ENCODE results near the gene TSTD2.
"Not testable (repeated sequence)": the region's sequence is repeated elsewhere in the genome, so short reads cannot be mapped to it uniquely, and the experiment has no call there.

The TSTD2 gene

DNA sequence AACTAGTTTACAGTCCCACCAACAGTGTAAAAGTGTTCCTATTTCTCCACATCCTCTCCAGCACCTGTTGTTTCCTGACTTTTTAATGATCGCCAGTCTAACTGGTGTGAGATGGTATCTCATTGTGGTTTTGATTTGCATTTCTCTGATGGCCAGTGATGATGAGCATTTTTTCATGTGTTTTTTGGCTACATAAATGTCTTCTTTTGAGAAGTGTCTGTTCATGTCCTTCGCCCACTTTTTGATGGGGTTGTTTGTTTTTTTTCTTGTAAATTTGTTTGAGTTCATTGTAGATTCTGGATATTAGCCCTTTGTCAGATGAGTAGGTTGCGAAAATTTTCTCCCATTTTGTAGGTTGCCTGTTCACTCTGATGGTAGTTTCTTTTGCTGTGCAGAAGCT lies 51.6 kb downstream of the TSTD2 start:
- not testable (repeated sequence) for H3K36me3 Mint-ChIP-seq; DNase-seq (ENCODE audit: low spot score in 2 of 2); H3K4me3 Mint-ChIP-seq; H3K4me1 Mint-ChIP-seq; H3K27ac Mint-ChIP-seq; H3K9me3 Mint-ChIP-seq; ATAC-seq

DNA sequence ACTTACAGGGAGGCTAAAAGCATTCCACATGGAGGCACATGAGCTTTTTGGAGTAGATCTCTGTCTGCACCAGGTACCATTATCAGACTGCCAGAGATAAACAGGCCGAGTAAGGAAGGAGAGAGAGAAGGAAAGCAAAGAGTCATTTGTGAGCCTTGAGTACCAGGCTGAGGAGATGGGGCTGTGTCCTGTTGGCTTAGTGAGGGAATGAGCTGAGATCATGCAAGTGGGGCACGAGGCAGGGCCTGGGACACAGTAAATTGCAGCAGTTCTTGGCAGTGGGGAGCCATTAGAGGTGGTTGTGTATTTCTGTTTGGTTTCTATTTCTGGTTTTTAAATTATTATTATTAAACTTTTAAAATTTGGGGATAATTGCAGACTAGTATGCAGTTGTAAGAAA lies 53.3 kb downstream of the TSTD2 start:
- no peaks in the 10 kb centered on the region for H3K9me3 Mint-ChIP-seq
- peaks cover 5% of the 10 kb centered on the region for H3K4me1 Mint-ChIP-seq
- H3K4me3 Mint-ChIP-seq, result no peak overlapping the region
- no peak overlapping the region for H3K27ac Mint-ChIP-seq
- H3K36me3 Mint-ChIP-seq, result no peaks in the 10 kb centered on the region
- ATAC-seq (no peak), DNase-seq (ENCODE audit: low spot score in 2 of 2) (no peak)

- Mint-ChIP-seq H3K9me3 (no peaks in the 10 kb centered on the region), H3K4me3 (no peak overlapping the region), H3K4me1 (peaks cover 7% of the 10 kb centered on the region), H3K27ac (no peak overlapping the region), H3K36me3 (no peaks in the 10 kb centered on the region)
- ATAC-seq (no peak), DNase-seq (ENCODE audit: low spot score in 2 of 2) (no peak)
Measured at GRCh38 chr9:97578846-97579245, 54.3 kb downstream of the TSTD2 start.

DNA sequence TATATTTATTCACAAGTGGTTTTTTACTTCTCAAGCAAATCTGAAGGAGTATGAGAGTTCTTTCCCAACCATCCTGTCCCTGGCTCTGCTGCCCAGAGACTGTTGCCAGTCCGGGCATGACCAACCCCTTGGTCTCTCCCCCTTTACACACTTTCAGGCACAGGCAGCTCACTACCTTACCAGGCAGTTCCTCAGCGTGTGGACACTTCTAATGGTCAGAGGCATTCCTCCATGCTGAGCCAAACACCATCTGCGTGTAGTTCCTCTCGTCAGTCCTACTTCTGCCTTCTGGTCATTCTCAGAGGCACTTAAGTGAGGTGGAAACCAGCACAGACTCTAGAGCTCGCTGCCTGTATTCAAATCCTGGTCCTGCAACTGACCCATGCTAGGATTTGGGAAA lies 56.1 kb downstream of the TSTD2 start:
- H3K36me3 Mint-ChIP-seq, result no peaks in the 10 kb centered on the region
- no peaks in the 10 kb centered on the region for H3K9me3 Mint-ChIP-seq
- no peak overlapping the region for H3K27ac Mint-ChIP-seq
- no peak overlapping the region for H3K4me3 Mint-ChIP-seq
- peaks cover 7% of the 10 kb centered on the region for H3K4me1 Mint-ChIP-seq
- DNase-seq (ENCODE audit: low spot score in 2 of 2), result no peak
- ATAC-seq, result no peak

DNA sequence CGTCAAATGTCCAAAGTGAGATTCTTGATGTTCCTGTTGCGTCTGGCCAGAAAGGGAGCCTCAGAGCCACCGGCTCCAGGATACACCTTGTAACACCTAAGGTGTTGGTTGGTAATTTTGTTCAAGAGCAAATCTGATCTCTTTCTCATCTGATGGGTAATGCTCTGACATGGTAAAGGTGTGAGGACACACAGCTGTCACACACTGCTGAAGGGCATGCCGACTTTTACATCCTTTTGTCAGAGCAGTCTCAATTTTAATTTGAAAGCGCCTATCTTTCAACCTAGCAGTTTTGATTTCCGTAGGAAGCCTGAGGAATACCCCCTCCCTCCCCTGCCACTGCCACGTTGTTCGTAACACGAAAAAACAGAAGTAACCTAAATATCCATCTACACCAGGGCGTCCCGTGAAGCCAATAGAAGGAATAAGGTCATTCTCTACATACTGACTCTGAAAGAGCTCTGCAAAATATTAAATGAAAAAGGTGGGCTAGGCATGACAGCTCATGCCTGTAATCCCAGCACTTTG lies 57.4 kb downstream of the TSTD2 start:
- Mint-ChIP-seq H3K9me3 (no peaks in the 10 kb centered on the region), H3K27ac (no peak overlapping the region)
- ATAC-seq, result peak; percentile 27

GRCh38 chr9:97574921-97575672 lies 58.1 kb downstream of the TSTD2 start:
- H3K4me3 Mint-ChIP-seq, result peak overlapping the region; percentile 78
- DNase-seq (ENCODE audit: low spot score in 2 of 2) (peak in 1 of 2 donors; percentile 60), ATAC-seq (peak; percentile 43)
- not testable (repeated sequence) for H3K4me1 Mint-ChIP-seq, H3K36me3 Mint-ChIP-seq, H3K9me3 Mint-ChIP-seq
- peak overlapping the region; percentile 89 for H3K27ac Mint-ChIP-seq

More for the DNA sequence above, 57.4 kb downstream of the TSTD2 start:
- Mint-ChIP-seq H3K4me3 (peak overlapping the region; percentile 78), H3K4me1 (peaks cover 7% of the 10 kb centered on the region), H3K36me3 (no peaks in the 10 kb centered on the region)
- no peak for DNase-seq (ENCODE audit: low spot score in 2 of 2)

GRCh38 chr9:97574101-97574571 lies 59.0 kb downstream of the TSTD2 start:
- not testable (repeated sequence) for H3K4me3 Mint-ChIP-seq; H3K9me3 Mint-ChIP-seq; H3K27ac Mint-ChIP-seq; DNase-seq (ENCODE audit: low spot score in 2 of 2); ATAC-seq; H3K4me1 Mint-ChIP-seq; H3K36me3 Mint-ChIP-seq

DNA sequence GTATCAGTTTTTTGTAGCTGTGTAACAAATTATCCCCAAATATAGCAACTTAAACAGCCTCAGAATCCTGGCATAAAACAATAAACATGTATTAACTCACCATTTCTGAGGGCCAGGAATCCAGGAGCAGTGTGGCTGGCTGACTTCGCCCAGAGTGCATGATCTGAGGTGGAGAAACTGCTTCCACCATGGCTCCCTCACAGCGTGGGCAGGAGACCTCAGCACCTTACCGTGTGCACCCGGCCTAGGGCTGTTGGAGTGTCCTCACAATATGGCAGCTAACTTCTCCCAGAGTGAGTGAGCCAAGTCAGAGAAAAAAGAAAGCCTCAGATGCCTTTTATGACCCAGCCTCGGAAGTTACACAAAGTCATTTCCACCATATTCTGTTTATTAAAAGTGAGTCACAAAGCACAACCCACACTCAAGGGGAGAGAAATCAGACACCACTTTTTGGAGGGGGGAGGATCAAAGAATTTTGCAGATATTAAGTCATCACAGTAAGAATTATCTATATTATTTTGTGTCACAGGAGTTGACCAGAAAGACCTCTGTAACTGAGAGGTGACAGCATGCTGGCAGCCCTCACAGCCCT lies 59.6 kb downstream of the TSTD2 start:
- Mint-ChIP-seq H3K4me1 (peaks cover 7% of the 10 kb centered on the region), H3K27ac (no peak overlapping the region), H3K9me3 (no peaks in the 10 kb centered on the region), H3K36me3 (no peaks in the 10 kb centered on the region), H3K4me3 (no peak overlapping the region)
- peak; percentile 32 for ATAC-seq
- no peak for DNase-seq (ENCODE audit: low spot score in 2 of 2)

- peaks cover 7% of the 10 kb centered on the region for H3K4me1 Mint-ChIP-seq
- H3K9me3 Mint-ChIP-seq, result no peaks in the 10 kb centered on the region
- no peaks in the 10 kb centered on the region for H3K36me3 Mint-ChIP-seq
- ATAC-seq (no peak), DNase-seq (ENCODE audit: low spot score in 2 of 2) (no peak)
- H3K4me3 Mint-ChIP-seq, result no peak overlapping the region
- no peak overlapping the region for H3K27ac Mint-ChIP-seq
Measured at GRCh38 chr9:97572892-97573365, 60.2 kb downstream of the TSTD2 start.

DNA sequence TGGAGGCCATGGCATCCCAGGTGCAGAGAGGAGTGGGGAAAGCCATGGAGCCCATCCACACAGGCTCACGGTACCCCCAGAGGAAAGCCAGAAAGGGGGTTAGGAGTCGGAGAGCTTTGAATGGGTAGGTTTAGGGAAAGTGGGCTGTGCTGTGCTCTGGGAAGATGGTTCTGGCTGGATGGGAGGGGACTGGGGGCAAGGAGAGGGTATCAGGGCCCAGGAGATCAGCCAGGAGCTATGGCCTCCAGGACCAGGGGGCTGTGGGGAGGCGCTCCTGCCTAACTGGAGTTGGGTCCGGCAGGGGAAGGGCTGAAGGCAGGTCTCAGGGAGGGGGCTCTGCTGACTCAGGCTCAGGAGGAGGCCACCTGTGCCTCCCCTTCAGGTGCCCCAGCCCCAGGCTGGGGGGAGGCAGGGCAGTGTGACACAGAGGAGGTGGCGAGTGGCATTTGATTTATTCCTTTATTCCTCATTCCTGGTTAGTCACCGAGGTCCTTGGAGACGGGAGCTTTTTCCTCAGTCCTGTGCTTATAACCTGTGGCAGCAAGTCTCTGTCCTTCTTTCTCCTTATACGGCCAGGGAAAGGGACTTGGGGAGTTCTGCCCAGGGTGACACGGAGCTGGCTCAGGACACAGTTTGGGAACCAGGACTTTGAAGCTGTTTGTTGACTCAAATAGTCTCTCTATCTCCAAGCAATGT lies 60.8 kb downstream of the TSTD2 start:
- Mint-ChIP-seq H3K36me3 (no peaks in the 10 kb centered on the region), H3K4me3 (no peak overlapping the region), H3K9me3 (no peaks in the 10 kb centered on the region), H3K4me1 (peaks cover 7% of the 10 kb centered on the region), H3K27ac (no peak overlapping the region)
- ATAC-seq (no peak), DNase-seq (ENCODE audit: low spot score in 2 of 2) (no peak)

GRCh38 chr9:97571664-97572063 lies 61.5 kb downstream of the TSTD2 start:
- no peak overlapping the region for H3K27ac Mint-ChIP-seq
- peaks cover 7% of the 10 kb centered on the region for H3K4me1 Mint-ChIP-seq
- DNase-seq (ENCODE audit: low spot score in 2 of 2) (no peak), ATAC-seq (no peak)
- no peaks in the 10 kb centered on the region for H3K9me3 Mint-ChIP-seq
- H3K4me3 Mint-ChIP-seq, result no peak overlapping the region
- H3K36me3 Mint-ChIP-seq, result no peaks in the 10 kb centered on the region

DNA sequence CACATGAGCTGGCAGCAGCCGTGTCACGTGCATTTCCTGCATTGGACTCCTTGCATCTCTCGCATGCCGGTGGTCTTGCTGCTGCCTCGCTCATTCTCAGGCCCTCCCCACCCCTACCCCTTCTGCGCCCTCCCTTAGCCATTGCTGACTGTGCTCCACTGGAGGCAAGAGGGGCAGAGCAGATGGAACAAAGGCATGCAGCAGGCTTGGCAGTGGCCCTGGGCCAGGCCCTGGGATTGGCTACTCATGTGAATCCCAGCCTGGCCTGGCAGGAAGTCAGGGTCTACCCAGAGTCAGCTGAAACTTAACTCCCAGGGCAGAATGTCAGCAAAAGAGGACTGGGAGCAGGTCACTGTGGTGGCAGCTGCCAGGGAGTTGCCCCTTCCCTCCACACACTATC lies 62.3 kb downstream of the TSTD2 start:
- no peak overlapping the region for H3K27ac Mint-ChIP-seq
- H3K4me1 Mint-ChIP-seq, result peaks cover 7% of the 10 kb centered on the region
- DNase-seq (ENCODE audit: low spot score in 2 of 2), result no peak
- no peaks in the 10 kb centered on the region for H3K36me3 Mint-ChIP-seq
- H3K4me3 Mint-ChIP-seq, result no peak overlapping the region
- no peaks in the 10 kb centered on the region for H3K9me3 Mint-ChIP-seq
- ATAC-seq, result no peak

GRCh38 chr9:97568461-97569275 lies 64.5 kb downstream of the TSTD2 start:
- H3K36me3 Mint-ChIP-seq, result no peaks in the 10 kb centered on the region
- H3K9me3 Mint-ChIP-seq, result no peaks in the 10 kb centered on the region
- ATAC-seq (no peak), DNase-seq (ENCODE audit: low spot score in 2 of 2) (no peak)
- H3K4me1 Mint-ChIP-seq, result no peaks in the 10 kb centered on the region
- H3K27ac Mint-ChIP-seq, result no peak overlapping the region
- H3K4me3 Mint-ChIP-seq, result no peak overlapping the region

DNA sequence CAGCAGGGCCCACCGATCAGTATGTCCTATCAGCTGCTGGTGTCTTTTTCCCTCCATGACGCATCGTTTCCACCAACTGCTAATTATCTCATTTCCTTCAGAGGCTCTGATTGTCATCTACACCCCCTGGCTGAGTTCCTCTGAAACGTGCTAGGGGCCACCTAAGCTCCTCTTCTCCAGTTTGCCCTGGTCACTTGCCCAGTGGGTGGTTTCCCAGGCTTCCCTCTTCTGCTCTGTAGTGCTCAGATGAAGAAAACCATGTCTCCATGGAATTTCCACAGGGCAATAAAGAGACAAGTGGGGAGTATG lies 65.3 kb downstream of the TSTD2 start:
- Mint-ChIP-seq H3K36me3 (no peaks in the 10 kb centered on the region), H3K4me1 (no peaks in the 10 kb centered on the region), H3K9me3 (no peaks in the 10 kb centered on the region), H3K4me3 (no peak overlapping the region), H3K27ac (no peak overlapping the region)
- no peak for DNase-seq (ENCODE audit: low spot score in 2 of 2)
- no peak for ATAC-seq

Data from stimulated activated effector memory CD8-positive, alpha-beta T cell treated with anti-CD3 and anti-CD28 coated beads, Interleukin-12 subunit alpha, Interleukin-12 subunit beta, amount 100 ng/mL, for 72 hours (primary cell).